NCI-H2081 treated with DMSO at 0.1 percent for 48 hours (cell line): Measurements from ENCODE around the gene DHX30.
"Not testable (repeated sequence)": the region's sequence is repeated elsewhere in the genome, so short reads cannot be mapped to it uniquely, and the experiment has no call there.

Experiments used
- DNase-seq: peaks from one replicate; lab custom pipeline; 2025; lab: John Stamatoyannopoulos, UW

DHX30 gene, protein sequence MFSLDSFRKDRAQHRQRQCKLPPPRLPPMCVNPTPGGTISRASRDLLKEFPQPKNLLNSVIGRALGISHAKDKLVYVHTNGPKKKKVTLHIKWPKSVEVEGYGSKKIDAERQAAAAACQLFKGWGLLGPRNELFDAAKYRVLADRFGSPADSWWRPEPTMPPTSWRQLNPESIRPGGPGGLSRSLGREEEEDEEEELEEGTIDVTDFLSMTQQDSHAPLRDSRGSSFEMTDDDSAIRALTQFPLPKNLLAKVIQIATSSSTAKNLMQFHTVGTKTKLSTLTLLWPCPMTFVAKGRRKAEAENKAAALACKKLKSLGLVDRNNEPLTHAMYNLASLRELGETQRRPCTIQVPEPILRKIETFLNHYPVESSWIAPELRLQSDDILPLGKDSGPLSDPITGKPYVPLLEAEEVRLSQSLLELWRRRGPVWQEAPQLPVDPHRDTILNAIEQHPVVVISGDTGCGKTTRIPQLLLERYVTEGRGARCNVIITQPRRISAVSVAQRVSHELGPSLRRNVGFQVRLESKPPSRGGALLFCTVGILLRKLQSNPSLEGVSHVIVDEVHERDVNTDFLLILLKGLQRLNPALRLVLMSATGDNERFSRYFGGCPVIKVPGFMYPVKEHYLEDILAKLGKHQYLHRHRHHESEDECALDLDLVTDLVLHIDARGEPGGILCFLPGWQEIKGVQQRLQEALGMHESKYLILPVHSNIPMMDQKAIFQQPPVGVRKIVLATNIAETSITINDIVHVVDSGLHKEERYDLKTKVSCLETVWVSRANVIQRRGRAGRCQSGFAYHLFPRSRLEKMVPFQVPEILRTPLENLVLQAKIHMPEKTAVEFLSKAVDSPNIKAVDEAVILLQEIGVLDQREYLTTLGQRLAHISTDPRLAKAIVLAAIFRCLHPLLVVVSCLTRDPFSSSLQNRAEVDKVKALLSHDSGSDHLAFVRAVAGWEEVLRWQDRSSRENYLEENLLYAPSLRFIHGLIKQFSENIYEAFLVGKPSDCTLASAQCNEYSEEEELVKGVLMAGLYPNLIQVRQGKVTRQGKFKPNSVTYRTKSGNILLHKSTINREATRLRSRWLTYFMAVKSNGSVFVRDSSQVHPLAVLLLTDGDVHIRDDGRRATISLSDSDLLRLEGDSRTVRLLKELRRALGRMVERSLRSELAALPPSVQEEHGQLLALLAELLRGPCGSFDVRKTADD

DNA sequence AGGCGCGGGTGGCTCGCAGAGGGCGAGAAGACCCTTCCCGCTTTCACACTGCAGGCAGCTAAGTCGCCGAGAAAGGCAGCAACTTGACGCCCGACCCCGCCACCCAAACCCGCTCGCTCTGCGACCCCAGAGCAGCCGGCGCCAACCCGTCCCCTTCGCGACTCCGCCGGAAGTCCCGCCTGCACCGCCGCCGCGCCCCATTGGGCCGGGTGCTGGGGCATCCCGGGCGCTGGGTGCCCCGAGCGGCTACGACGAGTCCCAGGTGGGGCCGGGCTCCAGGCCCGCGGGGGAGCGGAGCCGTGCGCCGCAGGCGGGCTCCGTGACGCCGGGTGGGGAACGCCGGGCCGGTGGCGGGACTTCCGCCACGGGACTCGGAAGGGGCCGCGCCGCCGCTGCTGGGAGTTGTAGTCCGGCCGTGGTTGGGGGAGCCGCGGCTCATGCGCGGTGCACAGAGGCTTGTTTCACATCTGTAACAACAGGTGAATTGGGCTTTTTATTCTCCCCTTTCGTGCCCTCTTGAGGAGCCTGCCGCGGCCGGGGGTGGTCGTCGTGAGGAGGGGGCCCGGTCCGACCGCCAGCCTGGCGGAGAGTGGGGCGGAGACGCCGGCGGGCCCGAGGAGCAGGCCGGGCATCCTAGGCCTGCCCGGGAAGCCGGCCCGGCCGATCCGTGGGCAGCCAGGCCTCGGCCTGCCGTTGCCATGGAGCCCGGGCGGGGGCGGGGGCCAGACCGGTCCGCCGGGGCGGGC, at the start of gene DHX30:
TSS of gene DHX30 (plus strand) at position 405 of the 746 bp plus-strand sequence. CDS start 7,546 bp downstream, outside the sequence.
- DNase-seq = no peak

DNA sequence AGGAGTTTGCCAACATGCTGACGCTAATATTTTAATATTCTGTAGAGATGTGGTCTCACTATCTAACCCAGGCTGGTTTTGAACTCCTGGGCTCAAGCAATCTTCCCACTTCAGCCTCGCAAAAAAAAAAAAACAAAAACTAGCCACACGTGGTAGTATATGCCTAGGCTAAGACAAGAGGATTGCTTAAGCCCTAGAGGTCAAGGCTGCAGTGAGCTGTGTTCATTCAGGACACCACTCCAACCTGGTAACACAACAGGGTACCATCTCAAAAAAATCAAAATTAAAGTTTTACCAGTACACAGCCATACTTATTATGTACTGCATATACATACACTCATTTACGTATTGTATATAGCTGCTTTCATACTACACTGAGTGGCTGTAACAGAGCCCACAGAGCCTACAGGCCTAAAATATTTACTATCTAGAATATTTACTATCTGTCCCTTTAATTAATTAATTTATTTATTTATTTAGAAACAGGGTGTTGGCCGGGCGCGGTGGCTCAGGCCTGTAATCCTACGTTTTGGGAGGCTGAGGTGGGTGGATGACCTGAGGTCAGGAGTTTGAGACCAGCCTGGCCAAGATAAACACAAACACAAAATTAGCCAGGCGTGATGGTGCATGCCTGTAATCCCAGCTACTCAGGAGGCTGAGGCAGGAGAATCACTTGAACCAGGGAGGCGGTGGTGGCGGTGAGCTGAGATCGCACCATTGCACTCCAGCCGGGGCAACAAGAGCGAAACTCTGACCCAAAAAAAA, 44.5 kb upstream of the DHX30 start:
- DNase-seq = no peak

DNA sequence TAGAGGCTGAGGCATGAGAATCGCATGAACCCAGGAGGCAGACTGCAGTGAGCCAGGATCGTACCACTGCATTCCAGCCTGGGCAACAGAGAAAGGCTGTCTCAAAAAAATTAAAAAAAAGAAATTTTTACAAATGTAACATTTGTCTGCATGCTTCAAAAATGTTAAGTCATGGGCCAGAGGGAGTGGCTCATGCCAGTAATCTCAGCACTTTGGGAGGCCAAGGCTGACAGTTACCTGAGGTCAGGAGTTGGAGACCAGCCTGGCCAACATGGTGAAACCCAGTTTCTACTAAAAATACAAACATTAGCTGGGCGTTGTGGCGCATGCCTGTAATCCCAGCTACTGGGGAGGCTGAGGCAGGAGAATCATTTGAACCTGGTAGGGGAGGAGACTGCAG, 42.7 kb upstream of the DHX30 start:
- DNase-seq = not testable (repeated sequence)

DNA sequence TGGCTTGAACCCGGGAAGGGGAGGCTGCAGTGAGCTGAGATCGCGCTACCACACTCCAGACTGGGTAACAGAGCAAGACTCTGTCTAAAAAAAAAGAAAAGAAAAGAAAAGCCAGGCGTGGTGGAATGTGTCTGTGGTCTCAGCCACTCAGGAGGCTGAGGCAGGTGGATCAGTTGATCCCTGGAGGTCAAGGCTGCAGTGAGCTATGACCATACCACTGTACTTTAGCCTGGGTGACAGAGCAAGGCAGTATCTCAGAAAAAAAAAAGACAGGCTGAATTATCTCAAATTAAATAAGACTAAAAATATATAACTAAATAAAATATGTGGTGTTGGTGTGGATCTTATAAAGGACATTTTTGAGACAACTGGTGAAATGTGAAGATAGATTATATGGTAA, 41.9 kb upstream of the DHX30 start:
- DNase-seq = no peak

DNA sequence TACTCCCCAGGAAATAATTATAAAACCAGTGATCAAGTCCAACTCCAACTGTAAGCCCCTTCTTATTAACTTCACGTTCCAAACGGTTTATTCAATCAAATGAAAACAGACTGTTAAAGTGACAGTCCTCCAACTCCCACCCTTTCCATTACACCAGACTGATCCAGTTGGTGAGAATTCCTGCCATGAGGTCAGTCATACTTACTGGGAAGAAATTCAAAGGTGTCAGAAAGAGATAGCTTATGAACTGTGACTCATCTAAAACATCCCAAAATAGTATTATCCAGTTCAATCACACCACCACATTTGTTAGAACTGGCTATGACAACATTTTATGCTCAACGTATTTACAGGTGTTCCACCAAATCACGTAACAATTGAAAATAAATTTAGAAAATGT, 40.7 kb upstream of the DHX30 start:
- no peak for DNase-seq

DNA sequence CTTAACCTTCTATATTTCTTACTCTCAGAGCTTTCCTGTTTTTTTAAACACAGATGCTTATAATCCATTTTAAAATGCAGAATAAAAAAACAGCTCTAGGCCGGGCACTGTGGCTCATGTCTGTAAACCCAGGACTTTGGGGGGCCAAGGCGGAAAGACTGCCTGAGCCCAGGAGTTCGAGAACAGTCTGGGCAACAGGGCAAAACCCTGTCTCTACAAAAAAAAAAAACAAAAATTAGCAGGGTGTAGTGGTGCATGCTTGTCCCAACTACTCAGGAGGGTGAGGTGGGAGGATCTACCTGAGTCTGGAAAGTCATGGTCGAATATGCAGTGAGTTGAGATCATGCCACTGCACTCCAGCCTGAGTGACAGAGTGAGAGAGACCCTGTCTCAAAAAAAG, 36.8 kb upstream of the DHX30 start:
- no peak for DNase-seq

DNA sequence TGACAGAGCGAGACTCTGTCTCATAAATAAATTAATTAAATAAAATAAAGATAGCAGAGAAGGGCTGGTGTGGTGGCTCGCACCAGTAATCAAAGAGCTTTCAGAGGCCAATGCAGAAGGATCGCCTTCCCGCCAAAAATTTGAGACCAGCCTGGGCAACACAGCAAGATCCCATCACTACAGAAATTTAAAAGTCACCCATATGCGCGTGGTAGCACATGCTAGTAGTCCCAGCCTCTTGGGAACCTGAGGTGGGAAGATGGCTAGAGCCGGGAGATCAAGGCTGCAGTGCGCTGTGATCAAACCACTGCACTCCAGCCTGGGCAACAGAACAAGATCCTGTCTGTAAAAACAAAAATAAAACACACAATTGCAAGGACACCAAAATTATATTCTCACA, 30.9 kb upstream of the DHX30 start:
- DNase-seq = no peak

DNA sequence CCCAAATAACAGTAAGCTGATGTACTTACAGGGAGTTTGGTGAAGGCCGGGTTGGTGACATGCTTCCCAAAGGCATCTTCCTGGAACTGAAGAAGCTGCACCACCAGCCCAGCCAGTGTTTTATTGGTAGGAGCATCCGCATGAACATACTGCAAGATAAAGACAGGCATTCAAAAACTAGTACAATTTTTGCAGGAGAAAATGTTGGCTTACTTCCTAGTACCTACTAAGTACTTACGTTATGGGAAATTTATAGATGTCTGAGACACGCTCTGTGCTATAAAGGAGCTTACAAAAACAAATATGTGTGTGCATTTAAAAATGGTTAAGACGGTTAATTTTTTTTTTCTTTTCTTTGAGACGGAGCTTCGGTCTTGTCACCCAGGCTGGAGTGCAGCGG, 30.1 kb upstream of the DHX30 start:
- DNase-seq = no peak

DNA sequence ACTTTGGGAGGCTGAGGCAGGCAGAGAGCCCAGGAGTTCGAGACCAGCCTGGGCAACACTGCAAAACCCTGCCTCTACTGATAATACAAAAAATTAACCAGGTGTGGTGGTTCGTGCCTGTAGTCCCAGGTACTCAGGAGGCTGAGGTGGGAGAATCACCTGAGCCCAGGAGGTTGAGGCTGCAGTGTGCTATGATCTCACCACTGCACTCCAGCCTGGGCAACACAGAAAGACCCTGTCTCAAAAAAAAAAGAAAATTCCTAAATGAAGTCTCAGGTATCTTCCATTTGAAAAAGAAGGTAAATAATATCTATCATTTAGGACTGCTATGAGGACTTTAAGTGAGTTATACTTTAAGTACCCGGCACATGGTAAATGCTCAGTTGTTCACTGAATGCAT, 24.2 kb upstream of the DHX30 start:
- DNase-seq = no peak

DNA sequence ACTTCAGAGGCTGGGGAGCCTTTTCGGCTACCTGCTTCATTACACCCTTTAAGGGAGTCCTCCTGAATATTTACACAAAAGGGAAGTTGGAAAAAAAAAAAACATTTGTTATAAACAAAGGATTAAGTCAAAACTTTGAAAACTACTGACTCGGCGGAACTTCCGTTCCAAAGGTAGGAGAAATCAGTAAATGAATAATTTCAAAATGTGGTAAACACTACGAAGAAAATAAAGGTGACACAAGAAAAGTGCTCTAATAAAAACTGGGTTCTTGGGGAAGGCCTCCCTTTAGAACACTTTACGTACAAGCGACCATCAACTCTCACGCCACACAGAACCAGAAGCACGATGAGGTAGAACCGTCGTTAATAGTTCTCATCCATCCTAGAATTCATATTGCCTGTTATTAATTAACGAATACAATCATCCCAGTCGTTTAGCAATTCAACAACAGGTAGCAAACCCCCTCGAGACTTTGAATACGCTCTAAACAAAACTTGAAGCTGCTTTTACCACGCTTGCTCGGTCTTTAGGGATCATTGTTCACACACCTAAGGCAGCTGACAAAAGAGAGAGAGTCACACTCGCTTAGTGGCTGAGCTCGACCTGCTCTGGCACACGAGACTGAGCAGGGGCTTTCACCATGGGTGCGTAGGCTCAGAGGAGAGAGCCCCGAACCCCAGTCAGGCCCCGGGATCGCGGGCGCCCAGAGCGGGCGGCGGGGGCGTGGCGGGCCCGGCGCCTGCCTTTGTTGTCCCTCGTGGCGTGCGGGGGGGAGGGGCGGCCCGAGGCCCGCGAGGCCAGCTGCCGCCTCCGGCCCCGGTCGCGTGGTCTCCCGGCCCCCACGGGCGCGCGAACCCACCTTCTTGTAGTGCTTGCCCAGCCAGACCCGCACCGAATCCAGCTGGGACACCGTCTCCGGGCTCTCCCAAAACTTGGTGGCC, 21.9 kb upstream of the DHX30 start:
- no peak for DNase-seq

DNA sequence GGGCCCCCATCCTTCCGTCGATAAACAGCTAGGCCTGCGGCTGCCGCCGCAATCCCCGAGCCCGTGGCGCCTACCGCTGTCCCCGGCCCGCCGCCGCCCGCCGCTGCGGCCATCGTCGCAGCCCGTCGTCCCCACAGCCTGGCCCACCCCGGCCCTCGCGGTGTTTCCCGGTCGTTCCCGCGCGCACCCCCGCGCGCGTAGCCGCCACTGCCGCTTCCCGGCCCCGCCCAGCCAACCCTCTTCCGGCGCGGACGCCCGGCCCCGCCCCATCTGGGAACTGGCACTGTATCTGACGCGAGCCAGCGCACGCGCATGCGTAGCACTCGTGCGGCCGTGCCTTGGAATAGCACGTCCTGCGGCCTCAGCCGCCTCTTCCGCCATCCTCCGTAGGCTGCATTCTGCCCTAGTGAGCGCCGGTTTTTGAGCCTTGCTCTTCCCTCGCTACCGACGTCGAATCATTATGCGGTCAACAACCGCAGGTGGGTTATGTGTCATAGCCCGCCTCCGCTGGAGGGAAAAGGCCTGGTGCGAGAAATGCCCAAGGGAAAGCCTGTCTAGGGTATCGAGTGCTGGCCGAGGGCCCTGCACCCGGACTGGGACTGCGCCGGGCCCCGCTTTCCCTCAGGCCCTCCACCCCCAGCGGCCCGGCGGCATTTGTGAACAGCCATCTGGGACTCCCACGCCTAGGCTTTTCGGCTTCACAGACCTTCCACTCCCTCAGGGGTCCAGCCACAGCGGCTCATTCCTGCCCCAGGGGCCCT, 21.1 kb upstream of the DHX30 start, which contains the start of gene SMARCC1:
TSS of gene SMARCC1 (minus strand) at position 209 of the 761 bp plus-strand sequence. CDS start at position 113, 96 bp downstream.
- peak; percentile 24 for DNase-seq

DNA sequence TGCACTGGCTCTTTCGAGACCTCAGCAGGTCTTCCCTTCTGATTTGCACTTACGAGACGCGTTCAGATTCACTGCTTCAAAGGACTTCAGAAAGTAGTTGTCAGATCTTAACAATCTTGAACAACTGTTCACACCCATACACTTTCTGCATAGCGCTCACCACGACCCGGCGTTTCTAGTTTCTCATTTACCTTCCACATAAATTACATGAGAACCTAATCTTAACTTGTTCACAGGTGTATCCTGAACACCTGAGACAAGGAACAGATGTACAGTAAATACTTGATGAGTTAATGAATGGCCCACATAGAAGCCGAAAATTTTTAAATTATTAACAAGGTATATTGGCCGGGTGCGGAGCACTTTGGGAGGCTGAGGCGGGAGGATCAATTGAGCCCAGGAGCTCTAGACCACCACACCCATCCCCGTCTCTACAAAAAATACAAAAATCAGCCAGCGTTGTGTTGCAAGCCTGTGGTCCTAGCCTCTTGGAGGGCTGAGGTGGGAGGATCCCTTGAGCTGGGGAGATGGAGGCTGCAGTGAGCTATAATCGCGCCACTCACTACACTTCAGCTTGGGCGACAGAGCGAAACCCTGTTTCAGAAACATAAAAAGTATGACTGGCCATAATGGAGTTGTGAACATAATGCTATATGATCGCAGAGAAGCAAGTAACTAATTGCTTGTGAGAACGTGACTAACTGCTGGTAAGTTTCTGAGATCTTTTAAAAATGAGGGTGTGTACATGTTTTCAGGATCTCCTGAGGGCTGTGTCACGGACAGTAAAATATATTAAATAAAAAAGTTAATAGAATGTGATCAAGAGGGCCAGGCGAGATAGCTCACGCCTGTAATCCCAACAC, 20.3 kb upstream of the DHX30 start:
- DNase-seq = no peak

DNA sequence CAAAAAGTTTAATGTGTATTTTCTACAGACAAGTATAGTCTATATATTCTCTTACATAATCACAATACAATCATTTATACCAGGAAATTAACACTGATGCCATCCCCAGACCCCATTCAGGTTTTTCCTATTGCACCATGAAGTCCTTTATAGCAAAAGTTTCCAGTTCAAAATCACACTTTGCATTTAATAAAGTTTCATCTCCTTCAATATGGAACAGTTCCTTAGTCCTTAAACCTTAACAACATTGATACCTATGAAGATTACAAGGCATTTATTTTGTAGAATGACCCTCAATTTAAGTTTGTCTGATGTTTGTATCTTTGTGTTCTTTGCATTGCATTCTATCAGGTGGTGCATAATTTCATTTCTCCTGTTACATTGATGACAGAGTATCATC, 19.3 kb upstream of the DHX30 start:
- DNase-seq = no peak

DNA sequence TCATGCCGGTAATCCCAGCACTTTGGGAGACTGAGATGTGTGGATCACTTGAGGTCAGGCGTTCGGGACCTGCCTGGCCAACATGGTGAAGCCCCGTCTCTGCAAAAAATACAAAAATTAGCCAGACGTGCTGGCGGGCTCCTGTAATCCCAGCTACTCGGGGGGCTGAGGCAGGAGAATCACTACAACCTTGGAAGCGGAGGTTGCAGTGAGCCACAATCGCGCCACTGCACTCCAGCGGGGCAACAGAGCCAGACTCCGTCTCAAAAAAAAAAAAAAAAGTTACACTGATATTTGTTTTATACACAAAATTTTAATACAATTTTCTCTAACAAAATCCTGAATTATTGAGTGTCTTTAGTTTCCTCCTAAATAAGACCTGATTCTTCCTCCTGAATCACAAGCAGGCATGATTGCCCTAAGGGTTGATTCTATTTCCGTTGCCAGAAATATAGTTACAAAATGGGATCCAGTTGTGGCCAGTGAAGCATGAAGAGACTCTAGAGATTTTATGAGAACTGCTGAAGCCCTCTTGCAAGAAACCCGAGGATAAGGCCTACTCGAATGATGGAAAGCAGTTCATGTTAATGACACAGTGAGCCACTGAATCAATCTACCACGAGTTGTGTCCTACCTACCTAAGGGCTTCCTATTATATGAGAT, 11.6 kb upstream of the DHX30 start:
- DNase-seq = no peak

DNA sequence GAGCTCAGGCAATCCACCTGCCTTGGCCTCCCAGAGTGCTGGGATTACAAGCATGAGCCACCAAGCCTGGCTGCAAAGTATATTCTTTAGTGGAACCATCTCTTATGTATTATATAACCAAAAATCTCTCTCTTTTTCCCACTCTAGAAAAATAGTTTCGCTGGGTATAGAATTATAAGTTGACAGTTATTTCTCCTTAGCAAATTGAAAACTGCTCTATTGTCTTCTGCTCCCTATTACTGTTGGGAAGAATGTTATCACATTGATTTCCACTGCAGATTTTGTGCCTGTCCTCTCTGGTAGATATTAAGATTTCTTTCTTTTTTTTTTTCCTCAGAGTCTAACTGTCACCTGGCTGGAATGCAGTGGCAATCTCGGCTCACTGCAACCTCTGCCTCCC, 10.2 kb upstream of the DHX30 start:
- no peak for DNase-seq

DNA sequence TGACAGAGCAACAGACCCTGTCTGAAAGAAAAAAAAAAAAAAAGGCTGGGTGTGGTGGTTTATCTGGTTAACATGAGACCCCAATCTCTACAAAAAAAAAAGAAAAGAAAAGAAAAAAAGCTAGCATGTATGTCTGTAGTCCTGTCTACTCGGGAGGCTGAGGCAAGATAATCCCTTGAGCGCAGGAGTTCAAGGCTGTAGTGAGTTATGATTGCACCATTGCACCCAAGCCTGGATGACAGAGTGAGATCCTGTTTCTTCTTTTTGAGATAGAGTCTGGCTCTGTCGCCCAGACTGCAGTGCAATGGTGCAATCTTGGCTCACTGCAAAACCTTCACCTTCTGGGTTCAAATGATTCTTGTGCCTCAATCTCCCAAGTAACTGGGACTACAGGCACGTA, 8.4 kb upstream of the DHX30 start:
- DNase-seq = no peak

DNA sequence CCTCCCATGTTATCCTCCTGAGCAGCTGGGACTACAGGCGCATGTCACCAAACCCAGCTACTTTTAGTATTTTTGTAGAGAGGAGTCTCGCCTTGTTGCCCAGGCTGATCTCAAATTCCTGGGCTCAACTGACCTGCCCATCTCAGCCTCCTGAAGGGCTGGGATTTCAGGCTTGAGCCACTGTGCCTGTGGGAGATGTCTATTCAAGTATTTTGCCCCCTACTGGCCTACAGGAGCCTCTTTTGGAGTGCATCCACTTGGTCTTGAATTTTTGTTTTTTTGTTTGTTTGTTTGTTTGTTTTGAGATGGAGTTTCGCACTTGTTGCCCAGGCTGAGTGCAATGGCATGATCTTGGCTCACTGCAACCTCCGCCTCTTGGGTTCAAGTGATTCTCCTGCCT, 3.2 kb upstream of the DHX30 start:
- no peak for DNase-seq
